Dendritic cell treated with granulocyte-macrophage colony-stimulating factor and Interleukin-4, amounts not matched to agents 40 ng/mL and 50 ng/mL, for 4 days (primary cell): ENCODE results near the gene CACNA1B.
"Not testable (repeated sequence)": the region's sequence is repeated elsewhere in the genome, so short reads cannot be mapped to it uniquely, and the experiment has no call there.

Experiments used
- H3K27ac Mint-ChIP-seq: one replicate; pipeline ENCODE4 v1.8.0; 2022; ENCODE audit warnings: mild to moderate bottlenecking, mixed read lengths
- H3K27me3 Mint-ChIP-seq: one replicate; pipeline ENCODE4 v1.8.0; 2022; ENCODE audit warnings: mild to moderate bottlenecking, mixed read lengths
- H3K36me3 Mint-ChIP-seq: one replicate; pipeline ENCODE4 v1.8.0; 2022; ENCODE audit warnings: low read depth, mixed read lengths
- H3K4me1 Mint-ChIP-seq: one replicate; pipeline ENCODE4 v1.8.0; 2022; ENCODE audit warnings: low read depth, mixed read lengths
- H3K4me3 Mint-ChIP-seq: one replicate; pipeline ENCODE4 v1.8.0; 2022; ENCODE audit warnings: mild to moderate bottlenecking, moderate library complexity, mixed read lengths
- H3K9me3 Mint-ChIP-seq: one replicate; pipeline ENCODE4 v1.8.0; 2022; ENCODE audit warnings: mixed read lengths
- intact Hi-C: fragments of 100-400 bp; cut with micrococcal nuclease; formaldehyde crosslinking; loops from one replicate; pipeline ENCODE4 v1.15.0; 2022

Gene CACNA1B

DNA sequence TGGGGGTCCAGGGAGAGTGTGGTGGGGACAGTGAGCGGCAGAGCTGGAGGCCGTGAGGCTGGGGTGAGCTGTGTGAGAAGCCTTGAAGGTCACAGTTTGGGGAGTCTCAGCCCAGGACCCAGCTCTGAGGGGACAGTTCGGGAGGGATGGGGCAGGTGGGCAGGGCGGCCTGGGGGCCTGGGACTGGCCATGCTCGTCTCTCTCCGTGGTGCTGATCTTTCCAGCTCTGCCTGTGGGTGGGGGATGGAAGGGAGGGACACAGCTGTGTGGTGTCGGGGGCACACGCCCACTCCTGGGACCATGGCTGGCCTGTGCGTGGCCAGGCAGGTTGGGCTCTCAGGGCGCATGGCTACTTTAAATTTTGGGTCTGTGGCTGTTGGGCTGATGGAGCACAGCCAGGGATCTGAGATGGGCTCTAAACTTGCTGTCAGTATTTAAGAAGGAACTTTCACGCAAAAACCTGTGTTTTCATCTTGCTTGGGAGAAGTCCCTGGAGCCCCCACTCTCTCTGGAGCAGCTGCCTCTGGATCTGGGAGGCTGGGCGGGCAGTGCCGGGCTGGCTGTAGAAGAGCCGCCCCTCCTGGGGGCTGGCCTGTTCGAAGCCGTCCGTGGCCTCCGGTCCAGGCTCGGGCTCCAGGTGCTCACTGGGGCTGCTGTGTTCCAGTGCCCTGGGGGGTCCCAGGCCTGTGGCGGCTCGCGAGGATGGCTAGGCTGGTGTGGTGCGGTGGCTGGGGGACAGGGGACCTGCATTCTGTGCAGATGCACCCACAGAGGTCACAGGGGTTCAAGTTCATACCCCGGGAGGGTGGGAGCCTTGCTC lies 13.4 kb downstream of the CACNA1B start:
- H3K4me3 Mint-ChIP-seq, H3K27ac Mint-ChIP-seq, intact Hi-C loops, H3K36me3 Mint-ChIP-seq, H3K4me1 Mint-ChIP-seq, H3K27me3 Mint-ChIP-seq, H3K9me3 Mint-ChIP-seq: not testable (repeated sequence)

DNA sequence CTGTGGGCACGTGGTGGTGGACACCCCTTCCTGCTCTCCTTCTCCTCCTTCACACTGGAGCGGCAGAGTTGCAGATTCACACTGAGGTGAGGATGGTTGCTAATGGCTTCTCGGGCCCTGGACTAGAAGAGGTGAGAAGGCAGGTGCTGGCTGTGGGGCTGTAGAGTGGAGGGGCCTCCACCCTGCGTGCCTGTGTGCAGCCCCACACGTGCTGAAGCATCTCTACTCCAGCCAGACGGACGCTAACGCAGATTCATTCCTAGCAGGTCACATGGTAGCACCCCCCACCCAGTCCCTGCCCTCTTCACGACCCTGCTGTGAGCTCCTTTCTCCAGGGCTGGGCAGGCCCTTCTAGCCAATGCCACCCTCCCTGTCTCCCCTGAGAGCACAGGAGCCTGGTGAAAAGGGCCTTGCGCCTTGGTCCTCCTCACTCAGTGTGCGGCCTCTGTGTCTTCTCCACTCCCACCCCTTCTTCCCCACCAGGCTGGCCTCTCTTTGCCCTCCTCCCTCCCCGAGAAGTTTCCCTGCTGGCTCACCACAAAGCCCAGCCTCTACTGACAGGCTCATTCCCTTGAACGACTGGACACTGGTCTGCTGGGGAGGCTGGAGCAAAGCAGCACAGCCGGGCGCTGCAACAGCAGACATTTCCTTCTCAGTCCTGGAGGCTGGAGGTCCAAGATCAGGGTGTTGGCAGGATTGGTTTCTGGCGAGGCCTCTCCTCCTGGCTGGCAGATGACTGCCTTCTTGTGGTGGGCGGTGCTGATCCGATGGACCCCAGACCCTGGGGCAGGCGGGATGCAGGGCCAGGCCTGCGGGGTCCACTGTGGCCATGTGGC lies 14.2 kb downstream of the CACNA1B start:
- Mint-ChIP-seq H3K4me1 (no peaks in the 10 kb centered on the region), H3K36me3 (no peaks in the 10 kb centered on the region), H3K4me3 (no peak overlapping the region), H3K27ac (no peak overlapping the region), H3K9me3 (no peaks in the 10 kb centered on the region), H3K27me3 (peaks cover under 1% of the 10 kb centered on the region)
- intact Hi-C loops = no loop called here

DNA sequence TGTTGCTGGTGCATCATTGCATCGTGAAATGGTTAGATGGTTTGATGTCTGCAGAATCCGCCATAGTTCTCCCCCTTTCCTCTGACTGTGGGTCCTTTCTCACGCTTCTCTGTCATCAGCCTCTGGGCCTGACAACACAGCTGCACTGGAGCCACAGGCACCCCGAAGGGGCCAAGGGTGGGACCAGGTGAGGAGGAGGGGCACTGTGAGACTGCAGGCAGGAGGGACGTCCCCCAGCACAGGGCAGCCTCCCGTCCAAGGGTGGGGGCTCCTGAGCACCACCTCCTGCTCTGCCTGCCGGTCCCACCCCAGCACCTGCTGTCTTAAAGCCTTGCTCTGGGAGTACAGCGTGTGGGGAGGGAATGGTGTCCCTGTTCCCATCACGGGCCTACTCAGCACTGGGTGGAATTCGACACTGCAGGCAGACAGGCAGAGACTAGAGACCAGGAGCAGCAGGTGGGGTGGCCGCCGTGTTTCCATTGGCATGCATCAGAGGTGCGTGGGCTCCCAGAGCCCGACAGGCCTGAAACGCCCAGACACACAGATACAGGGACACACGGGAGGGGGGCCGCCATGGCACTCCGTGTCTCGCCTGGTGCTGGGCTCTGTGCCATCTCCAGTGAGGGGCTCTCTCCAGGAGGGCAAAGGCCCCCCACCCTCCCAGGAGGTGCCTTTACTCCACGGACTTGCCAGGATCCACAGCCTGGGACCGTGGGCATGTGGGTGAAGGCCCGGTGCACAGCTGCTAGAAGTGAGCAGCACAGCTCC lies 15.0 kb downstream of the CACNA1B start:
- H3K4me3 Mint-ChIP-seq = no peak overlapping the region
- H3K27me3 Mint-ChIP-seq = peaks cover 2% of the 10 kb centered on the region
- intact Hi-C loops = no loop called here
- H3K36me3 Mint-ChIP-seq = no peaks in the 10 kb centered on the region
- no peaks in the 10 kb centered on the region for H3K4me1 Mint-ChIP-seq
- H3K9me3 Mint-ChIP-seq = no peaks in the 10 kb centered on the region
- no peak overlapping the region for H3K27ac Mint-ChIP-seq

DNA sequence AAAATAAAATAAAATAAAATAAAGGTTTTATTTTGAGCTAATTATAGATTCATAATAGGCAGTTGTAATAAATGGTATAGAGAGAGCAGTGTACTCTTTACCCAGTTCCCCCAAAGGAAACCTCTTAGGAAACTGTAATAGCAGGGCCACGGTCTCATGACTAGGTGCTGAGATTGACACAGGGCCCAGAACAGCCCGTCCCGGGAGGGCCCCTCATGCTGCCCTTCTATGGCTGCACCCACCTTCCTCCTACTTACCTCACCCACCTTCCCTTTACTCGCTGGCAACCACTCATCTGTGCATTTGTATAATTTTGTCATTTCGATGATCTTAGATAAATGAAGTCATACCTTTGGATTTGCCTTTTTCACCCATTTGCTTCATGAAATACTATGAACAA lies 16.1 kb downstream of the CACNA1B start:
- H3K36me3 Mint-ChIP-seq = no peaks in the 10 kb centered on the region
- intact Hi-C loops = no loop called here
- no peaks in the 10 kb centered on the region for H3K9me3 Mint-ChIP-seq
- no peak overlapping the region for H3K27ac Mint-ChIP-seq
- H3K4me3 Mint-ChIP-seq = no peak overlapping the region
- H3K27me3 Mint-ChIP-seq = peaks cover 2% of the 10 kb centered on the region
- no peaks in the 10 kb centered on the region for H3K4me1 Mint-ChIP-seq

DNA sequence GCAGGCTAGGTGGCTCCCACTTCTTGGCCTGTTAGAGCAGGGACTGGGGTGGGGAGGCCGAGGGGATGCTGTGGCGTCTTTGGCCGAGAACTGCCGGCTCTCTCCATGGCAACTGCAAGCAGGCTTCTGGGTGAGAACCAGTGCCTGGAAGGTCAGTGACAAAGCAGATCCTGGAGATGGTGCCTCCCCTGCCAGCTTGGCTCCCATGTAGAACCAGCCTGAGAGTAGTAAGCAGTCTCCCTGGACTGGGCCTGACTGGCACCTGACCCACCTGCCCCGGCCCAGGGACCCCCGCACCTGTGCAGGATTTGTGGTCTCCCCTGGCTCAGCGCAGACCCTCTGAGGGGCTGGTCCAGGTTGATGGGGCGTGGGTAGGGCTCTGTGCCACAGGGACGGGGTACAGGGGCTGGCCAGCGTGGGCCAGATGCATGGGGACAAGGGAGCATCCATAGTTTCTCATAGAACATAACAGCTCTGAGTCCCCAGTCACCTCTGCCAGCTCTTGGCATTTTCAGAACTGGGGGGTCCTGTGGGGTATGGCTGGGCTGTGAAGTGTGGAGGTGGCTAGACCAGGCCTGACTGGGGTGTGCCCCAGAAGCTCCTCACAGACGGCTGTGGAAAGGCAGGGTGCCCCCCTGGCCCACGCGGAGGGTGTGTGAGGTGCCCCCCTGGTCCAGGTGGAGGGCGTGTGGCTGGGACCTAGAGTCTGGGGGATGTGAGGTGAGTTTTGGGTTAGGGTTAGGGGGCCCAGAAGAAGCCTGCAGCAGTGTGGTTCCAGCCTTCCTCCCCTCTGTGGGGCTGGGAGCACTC lies 22.2 kb downstream of the CACNA1B start:
- Mint-ChIP-seq H3K27me3 (peaks cover 2% of the 10 kb centered on the region), H3K4me3 (no peak overlapping the region), H3K36me3 (no peaks in the 10 kb centered on the region), H3K4me1 (no peaks in the 10 kb centered on the region), H3K27ac (no peak overlapping the region), H3K9me3 (no peaks in the 10 kb centered on the region)
- intact Hi-C loops = no loop called here

DNA sequence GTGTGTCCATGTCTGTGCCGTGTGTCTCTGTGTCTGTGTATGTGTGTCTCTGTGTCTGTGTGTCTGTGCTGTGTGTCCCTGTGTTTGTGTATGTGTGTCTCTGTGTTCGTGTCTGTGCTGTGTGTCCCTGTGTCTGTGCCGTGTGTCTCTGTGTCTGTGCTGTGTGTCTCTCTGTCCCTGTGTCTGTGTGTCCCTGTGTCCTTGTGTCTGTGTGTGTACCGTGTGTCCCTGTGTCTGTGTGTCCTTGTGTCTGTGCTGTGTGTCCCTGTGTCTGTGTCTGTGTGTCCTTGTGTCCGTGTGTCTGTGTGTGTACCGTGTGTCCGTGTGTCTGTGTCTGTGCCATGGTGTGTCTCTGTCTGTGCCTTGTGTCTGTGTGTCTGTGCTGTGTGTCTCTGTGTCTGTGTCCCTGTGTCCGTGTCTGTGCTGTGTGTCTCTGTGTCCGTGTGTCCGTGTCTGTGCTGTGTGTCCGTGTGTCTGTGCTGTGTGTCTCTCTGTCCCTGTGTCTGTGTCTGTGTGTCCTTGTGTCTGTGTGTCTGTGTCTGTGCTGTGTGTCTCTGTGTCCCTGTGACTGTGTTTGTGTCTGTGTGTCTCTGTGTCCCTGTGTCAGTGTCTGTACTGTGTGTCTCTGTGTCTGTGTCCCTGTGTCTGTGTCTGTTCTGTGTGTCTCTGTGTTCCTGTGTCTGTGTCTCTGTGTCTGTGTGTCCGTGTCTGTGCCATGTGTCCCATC lies 23.2 kb downstream of the CACNA1B start:
- no peaks in the 10 kb centered on the region for H3K4me1 Mint-ChIP-seq
- H3K9me3 Mint-ChIP-seq = no peaks in the 10 kb centered on the region
- no peaks in the 10 kb centered on the region for H3K36me3 Mint-ChIP-seq
- H3K27me3 Mint-ChIP-seq = peaks cover 2% of the 10 kb centered on the region
- H3K4me3 Mint-ChIP-seq = no peak overlapping the region
- intact Hi-C loops = no loop called here
- no peak overlapping the region for H3K27ac Mint-ChIP-seq

DNA sequence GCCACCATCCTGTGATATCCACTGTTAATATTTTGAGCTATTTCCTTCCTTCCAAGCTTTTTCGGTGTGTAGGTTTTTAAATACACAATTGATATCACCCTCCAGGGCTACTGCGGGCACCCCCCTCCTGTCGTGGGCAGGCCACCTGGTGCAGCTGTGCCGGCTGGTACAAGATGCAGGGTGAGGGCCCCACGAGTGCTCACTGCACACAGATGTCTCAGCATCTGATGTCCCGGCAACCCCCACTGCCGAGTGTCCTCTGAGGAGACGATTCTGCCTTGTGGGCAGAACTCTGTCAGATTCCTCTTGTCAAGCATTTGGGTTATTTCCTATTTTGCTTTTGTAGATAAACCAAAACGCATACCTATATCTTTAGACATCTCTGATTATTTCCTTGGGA lies 25.1 kb downstream of the CACNA1B start:
- intact Hi-C loops = no loop called here
- Mint-ChIP-seq H3K4me3 (no peak overlapping the region), H3K9me3 (no peaks in the 10 kb centered on the region), H3K36me3 (no peaks in the 10 kb centered on the region), H3K27ac (no peak overlapping the region), H3K27me3 (no peaks in the 10 kb centered on the region), H3K4me1 (no peaks in the 10 kb centered on the region)

DNA sequence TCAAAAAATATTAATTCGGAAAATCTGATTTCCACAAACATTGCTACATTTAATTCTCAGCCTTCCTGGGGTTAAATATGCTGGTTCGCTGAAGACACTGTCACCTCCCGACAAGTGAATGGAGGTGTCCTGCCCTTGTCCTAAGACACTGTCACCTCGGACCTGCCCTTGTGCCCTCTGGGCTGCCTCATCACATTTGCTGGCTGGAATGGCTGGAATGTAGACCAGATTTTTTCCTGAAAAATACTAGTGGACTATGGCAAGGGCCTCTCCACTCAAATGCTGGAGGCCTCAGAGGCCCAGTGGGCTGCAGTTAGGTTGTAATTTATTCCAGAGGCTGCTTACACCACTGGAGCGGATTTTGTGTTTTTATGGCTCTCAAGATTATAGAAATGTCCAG lies 28.2 kb downstream of the CACNA1B start:
- intact Hi-C loops = no loop called here

DNA sequence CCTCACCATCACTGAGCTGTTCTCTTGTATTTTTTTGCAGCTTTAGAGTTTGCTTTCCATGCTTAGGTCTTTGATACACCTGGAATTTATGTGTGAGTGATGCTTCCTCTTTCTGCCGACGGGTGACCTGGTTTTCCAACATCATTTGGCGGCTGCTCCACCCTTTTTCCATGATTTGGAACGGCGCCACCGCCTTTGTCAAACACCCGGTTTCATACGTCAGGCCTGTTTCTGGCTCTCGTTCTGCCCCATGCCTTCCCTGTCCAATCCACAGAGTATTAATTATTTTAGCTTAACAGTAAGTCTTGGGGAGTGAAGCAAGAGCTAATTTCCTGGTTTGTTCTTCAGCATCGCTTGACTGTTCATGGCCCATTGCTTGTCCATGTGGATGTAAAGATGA lies 30.2 kb downstream of the CACNA1B start:
- H3K27ac Mint-ChIP-seq = no peak overlapping the region
- intact Hi-C loops = no loop called here
- no peaks in the 10 kb centered on the region for H3K36me3 Mint-ChIP-seq
- H3K9me3 Mint-ChIP-seq = no peaks in the 10 kb centered on the region
- H3K27me3 Mint-ChIP-seq = peaks cover 3% of the 10 kb centered on the region
- no peaks in the 10 kb centered on the region for H3K4me1 Mint-ChIP-seq
- no peak overlapping the region for H3K4me3 Mint-ChIP-seq

More for the DNA sequence above, 28.2 kb downstream of the CACNA1B start:
- H3K4me3 Mint-ChIP-seq = no peak overlapping the region
- no peak overlapping the region for H3K27ac Mint-ChIP-seq
- H3K36me3 Mint-ChIP-seq = no peaks in the 10 kb centered on the region
- no peaks in the 10 kb centered on the region for H3K4me1 Mint-ChIP-seq
- H3K27me3 Mint-ChIP-seq = no peaks in the 10 kb centered on the region
- no peaks in the 10 kb centered on the region for H3K9me3 Mint-ChIP-seq

DNA sequence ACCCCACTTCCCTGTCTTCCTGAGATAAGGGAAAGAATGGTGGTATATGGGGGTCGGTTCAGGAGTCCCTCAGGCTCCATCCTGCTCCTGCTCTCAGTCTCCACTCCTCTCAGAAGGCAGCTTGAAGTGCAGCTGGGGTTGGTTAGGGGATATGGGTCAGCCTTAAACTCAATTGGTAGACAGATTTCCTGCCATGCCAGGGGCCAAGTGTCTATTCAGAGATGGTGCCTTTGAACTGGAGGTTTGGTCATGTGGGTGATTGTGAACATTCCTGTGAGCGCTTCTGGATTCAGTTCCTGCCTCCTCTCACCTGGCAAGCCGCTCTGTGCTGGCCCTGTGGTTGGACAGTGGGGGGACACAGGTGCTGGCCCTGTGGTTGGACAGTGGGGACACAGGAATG lies 35.1 kb downstream of the CACNA1B start:
- no peaks in the 10 kb centered on the region for H3K4me1 Mint-ChIP-seq
- H3K4me3 Mint-ChIP-seq = no peak overlapping the region
- H3K27me3 Mint-ChIP-seq = peaks cover 9% of the 10 kb centered on the region
- no peak overlapping the region for H3K27ac Mint-ChIP-seq
- no peaks in the 10 kb centered on the region for H3K9me3 Mint-ChIP-seq
- no peaks in the 10 kb centered on the region for H3K36me3 Mint-ChIP-seq
- intact Hi-C loops = no loop called here

DNA sequence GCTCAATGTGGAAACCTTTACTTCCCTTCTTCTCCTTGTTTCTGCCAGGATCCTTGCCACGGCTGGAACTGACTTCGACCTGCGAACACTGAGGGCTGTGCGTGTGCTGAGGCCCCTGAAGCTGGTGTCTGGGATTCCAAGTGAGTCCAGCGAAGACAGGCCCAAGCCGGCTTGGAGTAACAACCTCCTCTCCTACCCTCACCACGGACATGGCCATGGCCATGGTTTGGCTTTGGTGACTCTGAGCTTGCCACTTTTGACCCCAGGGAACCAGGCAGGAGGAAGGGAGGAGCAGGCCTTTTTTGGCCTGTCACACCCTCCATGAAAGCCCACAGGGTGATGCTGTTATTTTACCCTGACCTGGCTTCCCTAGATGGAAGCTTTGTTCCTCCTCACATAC lies 35.5 kb downstream of the CACNA1B start:
- Mint-ChIP-seq H3K4me1 (no peaks in the 10 kb centered on the region), H3K27me3 (peaks cover 9% of the 10 kb centered on the region)

DNA sequence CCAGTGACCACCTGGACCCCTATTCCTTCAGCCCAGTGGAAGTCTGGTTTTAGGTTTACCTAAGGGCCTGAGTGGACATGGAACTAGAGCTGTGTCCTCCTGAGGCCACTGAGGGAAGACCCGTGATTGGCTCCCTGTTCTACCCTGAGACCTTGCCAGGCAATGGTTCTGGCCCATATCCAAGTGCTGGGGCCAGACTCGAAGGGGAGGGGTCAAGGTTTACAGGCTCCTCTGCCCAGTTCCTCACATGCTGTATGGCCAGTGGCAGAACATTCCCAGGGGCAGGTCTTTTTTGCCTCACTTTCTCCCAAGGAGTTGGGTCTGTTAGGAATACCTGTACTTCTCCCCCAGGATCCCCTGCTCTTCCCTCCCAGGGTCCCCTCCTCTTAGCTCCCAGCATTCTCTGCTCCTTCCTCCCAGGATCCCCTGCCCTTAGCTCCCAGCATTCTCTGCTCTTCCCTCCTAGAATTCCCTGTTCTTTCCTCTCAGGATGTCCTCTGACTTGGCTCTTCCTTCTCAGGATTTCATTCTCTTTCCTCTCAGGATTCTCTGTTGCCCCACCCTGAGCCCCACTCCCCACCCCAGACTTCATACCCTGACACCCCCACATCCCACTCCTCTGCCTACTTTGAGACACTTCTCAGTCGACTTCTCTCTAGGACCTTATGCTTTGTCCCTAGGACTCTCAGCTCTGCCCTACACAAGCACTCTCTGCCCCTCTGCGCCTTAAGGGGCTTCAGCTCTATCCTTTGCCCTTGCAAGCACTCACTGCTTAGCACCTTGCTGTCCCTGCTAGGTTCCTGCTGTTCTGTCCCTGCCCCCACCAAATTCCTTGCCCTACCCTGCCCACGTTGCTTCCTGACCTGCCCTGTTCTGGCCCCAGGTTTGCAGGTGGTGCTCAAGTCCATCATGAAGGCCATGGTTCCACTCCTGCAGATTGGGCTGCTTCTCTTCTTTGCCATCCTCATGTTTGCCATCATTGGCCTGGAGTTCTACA lies 36.5 kb downstream of the CACNA1B start:
- no peaks in the 10 kb centered on the region for H3K9me3 Mint-ChIP-seq
- intact Hi-C loops = no loop called here
- no peaks in the 10 kb centered on the region for H3K4me1 Mint-ChIP-seq
- no peaks in the 10 kb centered on the region for H3K36me3 Mint-ChIP-seq
- no peak overlapping the region for H3K27ac Mint-ChIP-seq
- no peak overlapping the region for H3K4me3 Mint-ChIP-seq
- peaks cover 9% of the 10 kb centered on the region for H3K27me3 Mint-ChIP-seq

More for the DNA sequence above, 35.5 kb downstream of the CACNA1B start:
- Mint-ChIP-seq H3K27ac (no peak overlapping the region), H3K4me3 (no peak overlapping the region), H3K9me3 (no peaks in the 10 kb centered on the region), H3K36me3 (no peaks in the 10 kb centered on the region)
- intact Hi-C loops = no loop called here
